Thyroid gland (tissue), 4 donors: Measurements from ENCODE around the gene WWTR1.
A peak's percentile ranks its signal among the peaks of the same experiment; 100 is the strongest.

Experiments used
- POLR2A ChIP-seq, 2 donors: fragments of 450-650 bp; IDR thresholded peaks; one replicate each; pipeline ENCODE4 v1.6.1; 2017; ENCODE audit warnings: antibody characterized with exemption in 2 of 2, mild to moderate bottlenecking in 2 of 2, moderate library complexity in 1 of 2
- TF ChIP-seq, protein P1 (sequence below), 6 experiments: fragments of 200-600 bp in 3 of 6; fragments of 450-650 bp in 3 of 6; sonication (generic) in 3 of 6; IDR thresholded peaks; one replicate each; pipeline ENCODE4 v1.5.1; 2016 to 2019; ENCODE audit warnings: antibody characterized with exemption in 6 of 6, mild to moderate bottlenecking in 2 of 6, inconsistent platforms in 1 of 6, moderate library complexity in 1 of 6

- TF ChIP-seq, protein P1, sequence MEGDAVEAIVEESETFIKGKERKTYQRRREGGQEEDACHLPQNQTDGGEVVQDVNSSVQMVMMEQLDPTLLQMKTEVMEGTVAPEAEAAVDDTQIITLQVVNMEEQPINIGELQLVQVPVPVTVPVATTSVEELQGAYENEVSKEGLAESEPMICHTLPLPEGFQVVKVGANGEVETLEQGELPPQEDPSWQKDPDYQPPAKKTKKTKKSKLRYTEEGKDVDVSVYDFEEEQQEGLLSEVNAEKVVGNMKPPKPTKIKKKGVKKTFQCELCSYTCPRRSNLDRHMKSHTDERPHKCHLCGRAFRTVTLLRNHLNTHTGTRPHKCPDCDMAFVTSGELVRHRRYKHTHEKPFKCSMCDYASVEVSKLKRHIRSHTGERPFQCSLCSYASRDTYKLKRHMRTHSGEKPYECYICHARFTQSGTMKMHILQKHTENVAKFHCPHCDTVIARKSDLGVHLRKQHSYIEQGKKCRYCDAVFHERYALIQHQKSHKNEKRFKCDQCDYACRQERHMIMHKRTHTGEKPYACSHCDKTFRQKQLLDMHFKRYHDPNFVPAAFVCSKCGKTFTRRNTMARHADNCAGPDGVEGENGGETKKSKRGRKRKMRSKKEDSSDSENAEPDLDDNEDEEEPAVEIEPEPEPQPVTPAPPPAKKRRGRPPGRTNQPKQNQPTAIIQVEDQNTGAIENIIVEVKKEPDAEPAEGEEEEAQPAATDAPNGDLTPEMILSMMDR (IDR thresholded peaks at IDR 0.05), result peak in 1 of 6 experiments; percentile 5
- no peak for TF ChIP-seq POLR2A (IDR thresholded peaks at IDR 0.05)
These were observed 116.7 kb downstream of the WWTR1 start for GRCh38 chr3:149541091-149541491.
